GM20000 (cell line): ENCODE measurements around the gene IFT172.
A peak's percentile ranks its signal among the peaks of the same experiment; 100 is the strongest.

Source experiments
- DNase-seq: peaks from one replicate; pipeline ENCODE4 v3.0.0; 2012; ENCODE audit warnings: low spot score
- CTCF ChIP-seq: IDR thresholded peaks from 2 replicates; pipeline ENCODE4 v1.5.1; 2012; ENCODE audit warnings: mild to moderate bottlenecking, control low read depth; ENCODE audit errors: extremely low read depth, missing control alignments

IFT172 gene

GRCh38 chr2:27451095-27451494 lies 38.4 kb downstream of the IFT172 start:
- no peak for DNase-seq
- TF ChIP-seq CTCF = no peak

- TF ChIP-seq CTCF = no peak
- DNase-seq = no peak
Measured at GRCh38 chr2:27448381-27448780, 41.2 kb downstream of the IFT172 start.

GRCh38 chr2:27446057-27446456 lies 43.5 kb downstream of the IFT172 start:
- TF ChIP-seq CTCF = no peak
- DNase-seq = no peak

- no peak for DNase-seq
- no peak for TF ChIP-seq CTCF
Measured at GRCh38 chr2:27445615-27446014, 43.9 kb downstream of the IFT172 start.

GRCh38 chr2:27445155-27445554 lies 44.4 kb downstream of the IFT172 start:
- no peak for DNase-seq
- TF ChIP-seq CTCF = no peak

- no peak for DNase-seq
- TF ChIP-seq CTCF = no peak
Measured at GRCh38 chr2:27442920-27443282, 46.6 kb downstream of the IFT172 start.

- no peak for TF ChIP-seq CTCF
- peak; percentile 80 for DNase-seq
Measured at GRCh38 chr2:27441958-27442919, 47.3 kb downstream of the IFT172 start, which contains the start of gene KRTCAP3. Gene KRTCAP3 (plus strand): TSS chr2:27442381. CDS start chr2:27442413, 32 bp downstream.
